ENCODE results near the gene ZMYM4. TPM values are rescaled to one million over a fixed set of nuclear protein-coding genes. Genes with fewer than 3 reads are reported as not detected.
"Not testable (repeated sequence)": the region's sequence is repeated elsewhere in the genome, so short reads cannot be mapped to it uniquely, and the experiment has no call there.

The ZMYM4 gene
- polyA plus RNA-seq, 1 of the 3 experiments (the other 2 are of a cell fraction) = 12.2 TPM

DNA sequence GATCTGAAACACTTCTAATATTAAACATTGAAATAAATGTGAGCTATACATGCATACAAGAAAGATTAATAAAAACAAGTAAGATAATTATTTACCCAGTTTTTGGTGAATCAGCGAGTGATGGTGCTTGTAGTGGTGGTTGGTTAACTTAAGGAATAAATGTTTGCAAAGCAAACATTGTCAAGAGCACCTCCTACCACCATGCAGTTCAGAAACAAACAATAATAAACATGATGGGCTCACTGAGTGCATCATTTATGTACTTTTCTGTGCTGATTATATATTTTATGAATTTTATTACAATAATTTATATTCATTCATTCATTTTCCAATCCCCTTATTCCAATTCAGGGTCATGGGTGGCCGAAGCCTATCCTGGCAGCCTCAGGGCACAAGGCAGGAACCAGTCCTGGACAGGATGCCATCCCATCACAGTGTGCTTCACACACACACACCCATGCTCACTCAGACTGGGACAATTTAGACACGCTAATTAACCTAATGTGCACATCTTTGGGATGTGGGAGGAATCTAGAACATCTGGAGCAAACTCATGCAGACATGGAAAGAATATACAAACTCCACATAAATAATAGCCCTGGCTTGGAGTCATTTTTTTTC is 57.8 kb downstream of the ZMYM4 start:
- no peak overlapping the region for H2AFZ ChIP-seq (ENCODE audit: low read depth)
- H3K36me3 ChIP-seq (replicated peaks in 1 of 2; ENCODE audit: control insufficient read depth in 1 of 2, insufficient read depth in 2 of 2, low read length in 1 of 2) = peaks cover 9 to 15% of the 10 kb centered on the region in 2 experiments
- DNase-seq = no peak
- H3K79me2 ChIP-seq (ENCODE audit: insufficient read depth) = peaks cover 74% of the 10 kb centered on the region
- no peaks in the 10 kb centered on the region for H3K9me3 ChIP-seq
- H3K27me3 ChIP-seq (ENCODE audit: insufficient read depth) = no peaks in the 10 kb centered on the region
- peaks cover 0 to 7% of the 10 kb centered on the region in 2 experiments; a peak in 1 of 4 replicates for H3K4me1 ChIP-seq (ENCODE audit: control insufficient read depth in 1 of 2, insufficient read depth in 2 of 2, low read depth in 1 of 2, low read length in 1 of 2)
- peaks cover 4% of the 10 kb centered on the region for H4K20me1 ChIP-seq (ENCODE audit: insufficient read depth)
- H3K4me3 ChIP-seq (ENCODE audit: low read depth in 2 of 2, low read length in 1 of 2) = no peak overlapping the region
- ChIA-PET CTCF (no interaction called here), POLR2A (no interaction called here)
- no peaks in the 10 kb centered on the region for H3K9me2 ChIP-seq
- no peak overlapping the region for H3K27ac ChIP-seq (ENCODE audit: low read depth in 2 of 2, low read length in 1 of 2)
- WGBS (ENCODE audit: low lambda C conversion rate) = 90% methylated on average over 3 of the region's 3 CpGs
- no peak overlapping the region for H3K4me2 ChIP-seq
- no peak overlapping the region for H3K9ac ChIP-seq
- peaks cover 2% of the 10 kb centered on the region for H3F3A ChIP-seq (replicated peaks; ENCODE audit: insufficient read depth)
- TF ChIP-seq NFIC (IDR thresholded peaks at IDR 0.05; ENCODE audit: borderline replicate concordance) (no peak), USF2 (IDR thresholded peaks at IDR 0.05; ENCODE audit: borderline replicate concordance, low read depth, low read length) (no peak), EP300 (IDR thresholded peaks at IDR 0.05; ENCODE audit: borderline replicate concordance in 1 of 2, low read depth in 1 of 2, low read length in 1 of 2) (no peak), EZH2phosphoT487 (IDR thresholded peaks at IDR 0.05; ENCODE audit: borderline replicate concordance, low read depth) (no peak), NRF1 (IDR thresholded peaks at IDR 0.05; ENCODE audit: low read depth, low read length) (no peak), RXRA (IDR thresholded peaks at IDR 0.05; ENCODE audit: borderline replicate concordance, low read depth) (no peak), YY1 (IDR thresholded peaks at IDR 0.05; ENCODE audit: low read depth) (no peak), RCOR1 (IDR thresholded peaks at IDR 0.05; ENCODE audit: low read length) (no peak)
- TF ChIP-seq, protein P1, sequence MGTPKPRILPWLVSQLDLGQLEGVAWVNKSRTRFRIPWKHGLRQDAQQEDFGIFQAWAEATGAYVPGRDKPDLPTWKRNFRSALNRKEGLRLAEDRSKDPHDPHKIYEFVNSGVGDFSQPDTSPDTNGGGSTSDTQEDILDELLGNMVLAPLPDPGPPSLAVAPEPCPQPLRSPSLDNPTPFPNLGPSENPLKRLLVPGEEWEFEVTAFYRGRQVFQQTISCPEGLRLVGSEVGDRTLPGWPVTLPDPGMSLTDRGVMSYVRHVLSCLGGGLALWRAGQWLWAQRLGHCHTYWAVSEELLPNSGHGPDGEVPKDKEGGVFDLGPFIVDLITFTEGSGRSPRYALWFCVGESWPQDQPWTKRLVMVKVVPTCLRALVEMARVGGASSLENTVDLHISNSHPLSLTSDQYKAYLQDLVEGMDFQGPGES (IDR thresholded peaks at IDR 0.05; ENCODE audit: low read depth, low read length) = no peak

- H3K9ac ChIP-seq; H2AFZ ChIP-seq (ENCODE audit: low read depth); H3K9me2 ChIP-seq; H4K20me1 ChIP-seq (ENCODE audit: insufficient read depth); H3K4me2 ChIP-seq; H3K4me1 ChIP-seq (ENCODE audit: control insufficient read depth in 1 of 2, insufficient read depth in 2 of 2, low read depth in 1 of 2, low read length in 1 of 2); H3F3A ChIP-seq (replicated peaks; ENCODE audit: insufficient read depth); H3K27ac ChIP-seq (ENCODE audit: low read depth in 2 of 2, low read length in 1 of 2); H3K27me3 ChIP-seq (ENCODE audit: insufficient read depth); DNase-seq; H3K9me3 ChIP-seq; POLR2A ChIA-PET; H3K4me3 ChIP-seq (ENCODE audit: low read depth in 2 of 2, low read length in 1 of 2): not testable (repeated sequence)
- H3K79me2 ChIP-seq (ENCODE audit: insufficient read depth) = peaks cover 71% of the 10 kb centered on the region
- H3K36me3 ChIP-seq (replicated peaks in 1 of 2; ENCODE audit: control insufficient read depth in 1 of 2, insufficient read depth in 2 of 2, low read length in 1 of 2) = peaks cover 5 to 21% of the 10 kb centered on the region in 2 experiments
- WGBS (ENCODE audit: low lambda C conversion rate) = 100% methylated on average over 2 of the region's 2 CpGs
- CTCF ChIA-PET = interaction anchor here (0.6 kb wide), 1 partner anchor 15 kb away, joined by 3 read pairs; no protein-coding TSS in a partner anchor
These were observed 63.1 kb downstream of the ZMYM4 start for GRCh38 chr1:35331618-35332017.
